GM23338 (cell line): ENCODE measurements around the gene PCDH1. TPM values are rescaled to one million over a fixed set of nuclear protein-coding genes. Genes with fewer than 3 reads are reported as not detected.

ENCODE experiments used
- ATAC-seq: fragments of 200-7000 bp; cut with Tn5 transposase; 3 replicates; pipeline ENCODE4 v1.9.1; 2020
- DNase-seq: peaks from one replicate; pipeline ENCODE4 v3.0.0-alpha.2; 2015; ENCODE audit warnings: low spot score
- H2AFZ ChIP-seq: fragments of 200-600 bp; sonication (generic); 2 replicates; pipeline ENCODE4 v1.8.0; 2016; ENCODE audit warnings: antibody characterized with exemption, mild to moderate bottlenecking, moderate library complexity
- H3F3A ChIP-seq: fragments of 200-600 bp; sonication (generic); replicated peaks from 2 replicates; pipeline ENCODE4 v1.8.0; 2017; ENCODE audit warnings: antibody characterized with exemption, mixed run types, low read depth
- H3K27ac ChIP-seq: fragments of 200-600 bp; sonication (generic); 2 replicates; pipeline ENCODE4 v1.6.1; 2016; ENCODE audit warnings: low read depth
- H3K27me3 ChIP-seq: fragments of 200-600 bp; sonication (generic); 2 replicates; pipeline ENCODE4 v1.8.0; 2016; ENCODE audit warnings: mild to moderate bottlenecking, mixed run types, moderate library complexity; ENCODE audit not compliant: insufficient read depth
- H3K36me3 ChIP-seq: fragments of 200-600 bp; sonication (generic); 2 replicates; pipeline ENCODE4 v1.8.0; 2016; ENCODE audit warnings: mild to moderate bottlenecking; ENCODE audit not compliant: insufficient read depth
- H3K4me1 ChIP-seq: fragments of 200-600 bp; sonication (generic); 2 replicates; pipeline ENCODE4 v1.8.0; 2016; ENCODE audit warnings: mild to moderate bottlenecking, moderate library complexity; ENCODE audit not compliant: insufficient read depth
- H3K4me2 ChIP-seq: fragments of 200-600 bp; sonication (generic); 2 replicates; pipeline ENCODE4 v1.7.1; 2017; ENCODE audit warnings: mixed run types
- H3K4me3 ChIP-seq: fragments of 200-600 bp; sonication (generic); 2 replicates; pipeline ENCODE4 v1.6.1; 2016; ENCODE audit warnings: mixed run types
- H3K79me2 ChIP-seq: fragments of 200-600 bp; sonication (generic); replicated peaks from 2 replicates; pipeline ENCODE4 v1.8.0; 2017; ENCODE audit warnings: mild to moderate bottlenecking; ENCODE audit not compliant: insufficient read depth
- H3K9me2 ChIP-seq: fragments of 200-600 bp; sonication (generic); 2 replicates; pipeline ENCODE4 v1.8.0; 2017; ENCODE audit not compliant: insufficient read depth
- H4K20me1 ChIP-seq: fragments of 200-600 bp; sonication (generic); replicated peaks from 2 replicates; pipeline ENCODE4 v1.8.0; 2017; ENCODE audit warnings: mild to moderate bottlenecking; ENCODE audit not compliant: insufficient read depth
- H3K27ac Mint-ChIP-seq: 2 replicates; pipeline ENCODE4 v1.8.0; 2020; ENCODE audit warnings: inconsistent platforms, mild to moderate bottlenecking, moderate library complexity, mixed read lengths
- H3K27me3 Mint-ChIP-seq: 3 replicates; pipeline ENCODE4 v1.8.0; 2022; ENCODE audit warnings: low read depth, mild to moderate bottlenecking, moderate library complexity, mixed read lengths, inconsistent platforms; ENCODE audit not compliant: insufficient read depth, poor library complexity
- H3K36me3 Mint-ChIP-seq: 3 replicates; pipeline ENCODE4 v1.8.0; 2021; ENCODE audit warnings: low read depth, mild to moderate bottlenecking, inconsistent platforms, moderate library complexity, mixed read lengths
- H3K4me1 Mint-ChIP-seq: 3 replicates; pipeline ENCODE4 v1.8.0; 2020; ENCODE audit warnings: mild to moderate bottlenecking, inconsistent platforms, mixed read lengths
- H3K4me3 Mint-ChIP-seq: 3 replicates; pipeline ENCODE4 v1.8.0; 2021; ENCODE audit warnings: moderate library complexity, mild to moderate bottlenecking, inconsistent platforms, mixed read lengths
- H3K9me3 Mint-ChIP-seq: 3 replicates; pipeline ENCODE4 v1.8.0; 2020; ENCODE audit warnings: moderate library complexity, mild to moderate bottlenecking, inconsistent platforms, mixed read lengths
- EZH2 ChIP-seq: fragments of 200-600 bp; sonication (generic); IDR thresholded peaks from one replicate; pipeline ENCODE4 v1.8.0; 2017; ENCODE audit warnings: antibody characterized with exemption, mild to moderate bottlenecking, low read depth; ENCODE audit not compliant: unreplicated experiment
- JUNB ChIP-seq: IDR thresholded peaks from one replicate; pipeline ENCODE4 v1.6.1; 2016; ENCODE audit warnings: antibody characterized with exemption; ENCODE audit not compliant: unreplicated experiment
- STAT1 ChIP-seq: IDR thresholded peaks from one replicate; pipeline ENCODE4 v1.6.1; 2016; ENCODE audit warnings: antibody characterized with exemption; ENCODE audit not compliant: unreplicated experiment
- ZNF331 ChIP-seq: fragments of 250-450 bp; sonication (Bioruptor Pico); IDR thresholded peaks from 2 replicates; pipeline ENCODE4 v1.5.0; 2020; ENCODE audit warnings: low read depth, mild to moderate bottlenecking, moderate library complexity
- ZNF462 ChIP-seq: fragments of 250-450 bp; sonication (Bioruptor Pico); IDR thresholded peaks from 2 replicates; pipeline ENCODE4 v1.5.0; 2020; ENCODE audit warnings: mild to moderate bottlenecking, moderate library complexity
- polyA plus RNA-seq: library from polyadenylated mRNA; unstranded; fragments of >200 nt; fragmentation: Nextera tagmentation; extraction: Ambion mirVana; gene quantifications from 2 replicates; pipeline ENCODE4 v1.2.1, GENCODE V29; 2016
- total RNA-seq: library from RNA; depleted of rRNA; stranded (reverse); fragments of >200 nt; shearing (Covaris generic); gene quantifications from 2 replicates; pipeline ENCODE4 v1.2.3, GENCODE V29; 2014
- TF ChIP-seq, protein P1 (sequence below), 2 experiments: fragments of 200-600 bp in 1 of 2; sonication (generic) in 1 of 2; conservative IDR thresholded peaks; 2 replicates each; pipeline versions ENCODE4 v1.5.1 to v1.6.1; 2016 to 2017; ENCODE audit warnings: antibody characterized with exemption in 2 of 2, low read depth in 2 of 2, mild to moderate bottlenecking in 2 of 2, moderate library complexity in 1 of 2

PCDH1 gene
- total and polyA plus RNA-seq, 2 experiments from 2014 or later: 26.2 to 183 TPM

- no peak overlapping the region; the same call in 1 of the 2 replicates for H3K27ac Mint-ChIP-seq
- peaks cover 30% of the 10 kb centered on the region for H3K27me3 Mint-ChIP-seq
These were observed 68.7 kb downstream of the PCDH1 start for GRCh38 chr5:141809380-141810096.

More at GRCh38 chr5:141809380-141810096, 68.7 kb downstream of the PCDH1 start:
- H3K4me1 Mint-ChIP-seq: peaks cover 83% of the 10 kb centered on the region
- H3K79me2 ChIP-seq: no peaks in the 10 kb centered on the region
- ATAC-seq (no peak), DNase-seq (no peak)
- no peaks in the 10 kb centered on the region for H3K9me2 ChIP-seq
- H4K20me1 ChIP-seq: no peaks in the 10 kb centered on the region
- H2AFZ ChIP-seq: no peak overlapping the region
- H3K36me3 ChIP-seq: no peaks in the 10 kb centered on the region
- peaks cover 85% of the 10 kb centered on the region for H3K4me1 ChIP-seq
- H3K36me3 Mint-ChIP-seq: no peaks in the 10 kb centered on the region
- H3K4me3 Mint-ChIP-seq: no peak overlapping the region; the same call in 2 of the 3 replicates
- 0 out of 2 replicates have a peak overlapping the region, but pooled peaks have one; percentile 38 for H3K4me2 ChIP-seq
- peaks cover 23% of the 10 kb centered on the region; the same call in 1 of the 2 replicates for H3F3A ChIP-seq
- H3K9me3 Mint-ChIP-seq: no peaks in the 10 kb centered on the region
- no peak overlapping the region for H3K4me3 ChIP-seq
- no peak for TF ChIP-seq ZNF462
- TF ChIP-seq ZNF331 (CRISPR knock-in tag): no peak
- no peak for TF ChIP-seq EZH2
- TF ChIP-seq, protein P1, sequence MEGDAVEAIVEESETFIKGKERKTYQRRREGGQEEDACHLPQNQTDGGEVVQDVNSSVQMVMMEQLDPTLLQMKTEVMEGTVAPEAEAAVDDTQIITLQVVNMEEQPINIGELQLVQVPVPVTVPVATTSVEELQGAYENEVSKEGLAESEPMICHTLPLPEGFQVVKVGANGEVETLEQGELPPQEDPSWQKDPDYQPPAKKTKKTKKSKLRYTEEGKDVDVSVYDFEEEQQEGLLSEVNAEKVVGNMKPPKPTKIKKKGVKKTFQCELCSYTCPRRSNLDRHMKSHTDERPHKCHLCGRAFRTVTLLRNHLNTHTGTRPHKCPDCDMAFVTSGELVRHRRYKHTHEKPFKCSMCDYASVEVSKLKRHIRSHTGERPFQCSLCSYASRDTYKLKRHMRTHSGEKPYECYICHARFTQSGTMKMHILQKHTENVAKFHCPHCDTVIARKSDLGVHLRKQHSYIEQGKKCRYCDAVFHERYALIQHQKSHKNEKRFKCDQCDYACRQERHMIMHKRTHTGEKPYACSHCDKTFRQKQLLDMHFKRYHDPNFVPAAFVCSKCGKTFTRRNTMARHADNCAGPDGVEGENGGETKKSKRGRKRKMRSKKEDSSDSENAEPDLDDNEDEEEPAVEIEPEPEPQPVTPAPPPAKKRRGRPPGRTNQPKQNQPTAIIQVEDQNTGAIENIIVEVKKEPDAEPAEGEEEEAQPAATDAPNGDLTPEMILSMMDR (conservative IDR thresholded peaks at IDR 0.05; ENCODE audit: low read depth in 2 of 2): no peak
- no peak for TF ChIP-seq STAT1
- TF ChIP-seq JUNB: no peak
- H3K27me3 ChIP-seq: no peaks in the 10 kb centered on the region
- no peak overlapping the region for H3K27ac ChIP-seq
